Bronchial epithelial cell (primary cell): Measurements from ENCODE around the gene MYPOP. TPM values are rescaled to one million over a fixed set of nuclear protein-coding genes. Genes with fewer than 3 reads are reported as not detected.
"Not testable (repeated sequence)": the region's sequence is repeated elsewhere in the genome, so short reads cannot be mapped to it uniquely, and the experiment has no call there.

ENCODE experiments used
- DNase-seq: peaks from one replicate; pipeline ENCODE4 v3.0.0-alpha.2; 2010; ENCODE audit warnings: low read depth
- FAIRE-seq: peaks from 2 replicates; lab custom pipeline; 2011; peaks lifted over from hg19 to GRCh38; lab: Jason Lieb, UNC
- H3K27me3 ChIP-seq: 2 replicates; pipeline ENCODE4 v1.5.1; 2011; ENCODE audit warnings: low read length; ENCODE audit not compliant: control insufficient read depth, insufficient read depth
- H3K36me3 ChIP-seq: 2 replicates; pipeline ENCODE4 v1.5.1; 2011; ENCODE audit warnings: low read length; ENCODE audit not compliant: control insufficient read depth, insufficient read depth
- H3K4me3 ChIP-seq: 2 replicates; pipeline ENCODE4 v1.5.1; 2011; ENCODE audit warnings: mild to moderate bottlenecking, low read depth, low read length, control low read depth
- total RNA-seq: library from RNA; depleted of rRNA; stranded (reverse); fragments of >200 nt; gene quantifications from 2 replicates; pipeline ENCODE4 v1.2.1, GENCODE V29; 2014
- TF ChIP-seq, protein P1 (sequence below): IDR thresholded peaks from 2 replicates; pipeline ENCODE4 v1.5.1; 2011; ENCODE audit warnings: mild to moderate bottlenecking, moderate library complexity, low read length, control low read depth, inconsistent platforms; ENCODE audit not compliant: insufficient read depth, severe bottlenecking

Gene MYPOP
- total RNA-seq, 1 donor from 2014 or later: 0.53 TPM

DNA sequence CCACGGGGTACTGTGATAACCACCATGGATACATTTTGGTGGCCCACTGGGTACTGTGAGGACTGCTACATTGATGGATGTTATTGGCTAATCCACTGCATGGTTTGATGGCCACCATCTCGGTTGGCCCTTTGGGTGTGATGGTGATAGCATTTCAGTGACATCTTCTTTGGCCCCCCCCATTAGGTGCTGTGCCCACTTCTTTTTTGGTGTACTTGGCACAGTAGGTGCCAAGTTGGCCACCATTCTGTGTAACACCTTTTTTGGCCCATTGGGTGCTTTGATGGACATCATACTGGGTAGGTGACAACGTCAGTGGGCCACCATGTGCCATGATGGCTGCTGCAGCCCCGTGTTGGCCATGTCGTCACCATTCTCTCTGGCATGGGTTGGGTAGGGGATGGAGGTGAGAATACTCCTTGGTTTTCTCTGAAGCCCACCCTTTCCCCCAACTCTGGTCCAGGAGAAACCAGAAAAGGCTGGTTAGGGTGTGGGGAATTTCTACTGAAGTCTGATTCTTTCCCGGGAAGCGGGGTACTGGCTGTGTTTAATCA lies 29.1 kb downstream of the MYPOP start:
- no peak for DNase-seq
- TF ChIP-seq, protein P1, sequence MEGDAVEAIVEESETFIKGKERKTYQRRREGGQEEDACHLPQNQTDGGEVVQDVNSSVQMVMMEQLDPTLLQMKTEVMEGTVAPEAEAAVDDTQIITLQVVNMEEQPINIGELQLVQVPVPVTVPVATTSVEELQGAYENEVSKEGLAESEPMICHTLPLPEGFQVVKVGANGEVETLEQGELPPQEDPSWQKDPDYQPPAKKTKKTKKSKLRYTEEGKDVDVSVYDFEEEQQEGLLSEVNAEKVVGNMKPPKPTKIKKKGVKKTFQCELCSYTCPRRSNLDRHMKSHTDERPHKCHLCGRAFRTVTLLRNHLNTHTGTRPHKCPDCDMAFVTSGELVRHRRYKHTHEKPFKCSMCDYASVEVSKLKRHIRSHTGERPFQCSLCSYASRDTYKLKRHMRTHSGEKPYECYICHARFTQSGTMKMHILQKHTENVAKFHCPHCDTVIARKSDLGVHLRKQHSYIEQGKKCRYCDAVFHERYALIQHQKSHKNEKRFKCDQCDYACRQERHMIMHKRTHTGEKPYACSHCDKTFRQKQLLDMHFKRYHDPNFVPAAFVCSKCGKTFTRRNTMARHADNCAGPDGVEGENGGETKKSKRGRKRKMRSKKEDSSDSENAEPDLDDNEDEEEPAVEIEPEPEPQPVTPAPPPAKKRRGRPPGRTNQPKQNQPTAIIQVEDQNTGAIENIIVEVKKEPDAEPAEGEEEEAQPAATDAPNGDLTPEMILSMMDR: no peak
- Histone ChIP-seq H3K36me3 (no peaks in the 10 kb centered on the region), H3K4me3 (no peak overlapping the region), H3K27me3 (no peaks in the 10 kb centered on the region)
- no peak for FAIRE-seq

DNA sequence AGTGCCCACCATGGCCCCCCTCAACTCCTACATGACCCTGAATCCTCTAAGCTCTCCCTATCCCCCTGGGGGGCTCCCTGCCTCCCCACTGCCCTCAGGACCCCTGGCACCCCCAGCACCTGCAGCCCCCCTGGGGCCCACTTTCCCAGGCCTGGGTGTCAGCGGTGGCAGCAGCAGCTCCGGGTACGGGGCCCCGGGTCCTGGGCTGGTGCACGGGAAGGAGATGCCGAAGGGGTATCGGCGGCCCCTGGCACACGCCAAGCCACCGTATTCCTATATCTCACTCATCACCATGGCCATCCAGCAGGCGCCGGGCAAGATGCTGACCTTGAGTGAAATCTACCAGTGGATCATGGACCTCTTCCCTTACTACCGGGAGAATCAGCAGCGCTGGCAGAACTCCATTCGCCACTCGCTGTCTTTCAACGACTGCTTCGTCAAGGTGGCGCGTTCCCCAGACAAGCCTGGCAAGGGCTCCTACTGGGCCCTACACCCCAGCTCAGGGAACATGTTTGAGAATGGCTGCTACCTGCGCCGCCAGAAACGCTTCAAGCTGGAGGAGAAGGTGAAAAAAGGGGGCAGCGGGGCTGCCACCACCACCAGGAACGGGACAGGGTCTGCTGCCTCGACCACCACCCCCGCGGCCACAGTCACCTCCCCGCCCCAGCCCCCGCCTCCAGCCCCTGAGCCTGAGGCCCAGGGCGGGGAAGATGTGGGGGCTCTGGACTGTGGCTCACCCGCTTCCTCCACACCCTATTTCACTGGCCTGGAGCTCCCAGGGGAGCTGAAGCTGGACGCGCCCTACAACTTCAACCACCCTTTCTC lies 30.1 kb downstream of the MYPOP start:
- FAIRE-seq: no peak

DNA sequence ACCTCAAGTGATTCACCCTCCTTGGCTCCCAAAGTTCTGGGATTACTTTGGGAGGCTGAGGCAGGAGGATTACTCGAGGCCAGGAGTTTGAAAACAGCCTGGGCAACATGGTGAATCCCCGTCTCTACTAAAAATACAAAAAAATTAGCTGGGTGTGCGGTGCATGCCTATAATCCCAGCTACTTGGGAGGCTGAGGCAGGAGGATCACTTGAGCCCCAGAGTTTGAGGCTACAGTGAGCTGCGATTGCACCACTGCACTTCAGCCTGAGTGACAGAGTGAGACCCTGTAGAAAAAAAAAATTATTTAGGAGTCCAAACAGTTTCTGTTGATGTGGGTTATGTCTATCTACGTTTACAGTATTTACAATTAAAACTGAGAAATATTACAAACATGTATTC lies 31.6 kb downstream of the MYPOP start:
- H3K4me3 ChIP-seq: no peak overlapping the region
- no peaks in the 10 kb centered on the region for H3K36me3 ChIP-seq
- FAIRE-seq (no peak), DNase-seq (no peak)
- TF ChIP-seq, protein P1: no peak
- H3K27me3 ChIP-seq: peaks cover 5% of the 10 kb centered on the region

More for the DNA sequence above, 30.1 kb downstream of the MYPOP start:
- no peaks in the 10 kb centered on the region for H3K36me3 ChIP-seq
- no peak overlapping the region for H3K4me3 ChIP-seq
- DNase-seq: no peak
- no peaks in the 10 kb centered on the region for H3K27me3 ChIP-seq
- TF ChIP-seq, protein P1: no peak

DNA sequence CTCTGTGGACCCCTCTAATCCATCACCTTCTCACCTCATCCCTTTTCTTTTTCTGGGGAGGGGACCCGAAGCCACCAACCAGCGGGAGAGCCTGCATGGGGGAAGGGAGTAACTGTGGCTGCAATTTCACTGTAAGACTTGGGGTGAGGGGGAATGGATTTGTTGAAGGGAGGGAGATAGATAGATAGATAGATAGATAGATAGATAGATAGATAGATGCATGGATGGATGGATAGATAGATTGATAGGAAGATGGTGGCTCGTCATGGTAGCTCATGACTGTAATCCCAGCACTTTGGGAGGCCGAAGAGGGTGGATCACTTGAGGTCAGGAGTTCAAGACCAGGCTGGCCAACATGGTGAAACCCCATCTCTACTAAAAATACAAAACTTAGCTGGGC lies 35.2 kb downstream of the MYPOP start:
- H3K36me3 ChIP-seq, H3K4me3 ChIP-seq, FAIRE-seq, DNase-seq: not testable (repeated sequence)
- peaks cover 15% of the 10 kb centered on the region for H3K27me3 ChIP-seq

DNA sequence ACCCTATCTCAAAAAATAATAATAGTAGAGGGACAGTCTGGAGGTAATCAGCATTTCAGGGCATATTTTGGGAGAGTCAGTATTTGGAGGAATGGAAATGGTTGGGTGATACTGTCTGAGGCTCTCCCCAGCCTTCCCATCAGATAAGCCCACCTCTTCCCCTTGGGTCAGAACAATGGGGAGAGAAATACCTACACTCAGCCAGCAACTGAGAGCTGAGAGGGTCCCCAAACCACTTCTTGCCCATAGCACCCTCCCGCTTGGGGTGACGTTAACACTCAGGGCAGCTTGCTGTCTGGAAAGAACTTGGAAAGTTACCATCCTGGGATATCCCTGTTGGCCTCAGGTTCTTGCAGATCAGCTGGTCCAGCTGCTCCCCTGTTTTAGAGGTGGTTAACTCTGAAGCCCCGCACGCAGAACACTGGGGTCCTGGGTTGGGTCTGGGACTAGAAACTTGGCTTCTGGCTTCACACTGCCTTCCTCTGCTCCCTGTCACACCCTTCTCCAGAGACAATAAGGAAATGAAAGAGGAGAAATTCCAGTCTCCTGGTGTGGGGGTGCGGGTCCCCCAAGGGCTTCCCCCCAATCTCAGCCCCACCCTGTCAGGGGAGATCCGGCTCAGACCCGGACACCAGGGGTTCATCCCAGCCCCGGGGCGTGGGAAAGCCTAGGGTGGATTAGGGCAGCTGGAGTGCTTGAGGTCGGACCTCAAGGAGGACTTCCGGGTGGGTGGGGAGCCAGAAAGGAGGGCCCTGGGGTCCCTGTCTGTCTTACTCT lies 35.8 kb downstream of the MYPOP start:
- FAIRE-seq: no peak
- no peak for DNase-seq
- Histone ChIP-seq H3K4me3 (no peak overlapping the region), H3K36me3 (no peaks in the 10 kb centered on the region), H3K27me3 (peaks cover 15% of the 10 kb centered on the region)
- TF ChIP-seq, protein P1: no peak
